GM10266 (cell line): Measurements from ENCODE around the gene PHF3.

Experiments
- DNase-seq: peaks from one replicate; pipeline ENCODE4 v3.0.0; 2012; ENCODE audit errors: extremely low spot score
- TF ChIP-seq, protein P1 (sequence below): IDR thresholded peaks from 2 replicates; pipeline ENCODE4 v1.5.1; 2012; ENCODE audit warnings: mild to moderate bottlenecking, low read depth; ENCODE audit not compliant: control insufficient read depth, insufficient read depth; ENCODE audit errors: missing control alignments

Gene PHF3

DNA sequence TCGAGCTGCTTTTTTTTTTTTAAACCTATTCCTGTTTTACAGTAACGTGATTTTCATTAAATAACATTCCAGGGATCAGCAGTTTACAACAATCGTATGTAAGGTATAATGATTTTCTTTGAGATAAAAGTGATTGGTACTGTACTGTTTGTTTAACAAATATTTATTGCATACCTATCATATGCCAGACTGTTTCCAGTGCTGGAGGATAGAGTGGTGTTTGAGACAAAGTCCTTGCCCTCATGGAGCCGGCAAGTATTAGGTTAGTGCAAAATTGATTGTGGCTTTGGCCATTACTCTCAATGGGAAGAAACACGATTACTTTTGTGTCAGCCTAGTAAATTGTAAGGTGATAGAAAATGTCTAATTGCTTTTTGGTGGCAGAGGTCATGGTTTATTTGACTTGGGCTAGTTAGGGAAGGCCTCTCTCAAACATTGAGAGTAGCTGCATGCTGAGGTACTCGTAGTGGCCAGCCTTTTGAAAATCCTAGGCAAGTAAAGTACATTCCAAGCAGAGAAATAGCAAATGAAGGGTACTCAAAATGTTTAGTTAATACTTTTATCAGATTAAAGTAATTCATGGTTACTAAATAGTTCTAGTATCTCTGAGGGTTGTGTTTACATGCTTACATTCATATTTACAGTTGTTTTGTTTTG, 35.6 kb downstream of the PHF3 start:
- TF ChIP-seq, protein P1, sequence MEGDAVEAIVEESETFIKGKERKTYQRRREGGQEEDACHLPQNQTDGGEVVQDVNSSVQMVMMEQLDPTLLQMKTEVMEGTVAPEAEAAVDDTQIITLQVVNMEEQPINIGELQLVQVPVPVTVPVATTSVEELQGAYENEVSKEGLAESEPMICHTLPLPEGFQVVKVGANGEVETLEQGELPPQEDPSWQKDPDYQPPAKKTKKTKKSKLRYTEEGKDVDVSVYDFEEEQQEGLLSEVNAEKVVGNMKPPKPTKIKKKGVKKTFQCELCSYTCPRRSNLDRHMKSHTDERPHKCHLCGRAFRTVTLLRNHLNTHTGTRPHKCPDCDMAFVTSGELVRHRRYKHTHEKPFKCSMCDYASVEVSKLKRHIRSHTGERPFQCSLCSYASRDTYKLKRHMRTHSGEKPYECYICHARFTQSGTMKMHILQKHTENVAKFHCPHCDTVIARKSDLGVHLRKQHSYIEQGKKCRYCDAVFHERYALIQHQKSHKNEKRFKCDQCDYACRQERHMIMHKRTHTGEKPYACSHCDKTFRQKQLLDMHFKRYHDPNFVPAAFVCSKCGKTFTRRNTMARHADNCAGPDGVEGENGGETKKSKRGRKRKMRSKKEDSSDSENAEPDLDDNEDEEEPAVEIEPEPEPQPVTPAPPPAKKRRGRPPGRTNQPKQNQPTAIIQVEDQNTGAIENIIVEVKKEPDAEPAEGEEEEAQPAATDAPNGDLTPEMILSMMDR: no peak
- DNase-seq: no peak

DNA sequence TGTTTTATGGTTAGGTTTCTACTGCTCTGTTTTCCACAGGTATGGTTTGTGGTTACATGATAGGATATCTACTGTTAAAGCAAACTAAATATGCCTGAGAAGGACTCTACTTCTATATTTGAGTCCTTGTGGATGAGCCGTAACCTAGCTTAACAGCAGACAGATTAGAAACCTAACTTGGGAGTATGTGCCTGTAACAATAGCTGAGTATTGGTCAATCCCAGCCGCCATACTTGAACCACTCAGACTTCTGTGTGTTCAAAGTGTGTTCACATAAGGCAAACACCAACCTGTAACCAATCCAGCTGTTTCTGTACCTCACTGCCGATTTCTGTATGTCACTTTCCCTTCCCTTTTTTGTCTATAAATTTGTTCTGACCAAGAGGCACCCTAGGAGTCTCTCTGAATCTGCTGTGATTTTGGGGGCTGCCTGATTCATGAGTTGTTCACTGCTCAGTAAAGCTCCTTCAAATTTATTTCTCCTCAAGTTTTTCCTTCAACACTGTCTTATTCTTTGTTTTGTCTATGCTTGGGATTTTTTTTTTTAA, 37.1 kb downstream of the PHF3 start:
- TF ChIP-seq, protein P1: no peak

DNA sequence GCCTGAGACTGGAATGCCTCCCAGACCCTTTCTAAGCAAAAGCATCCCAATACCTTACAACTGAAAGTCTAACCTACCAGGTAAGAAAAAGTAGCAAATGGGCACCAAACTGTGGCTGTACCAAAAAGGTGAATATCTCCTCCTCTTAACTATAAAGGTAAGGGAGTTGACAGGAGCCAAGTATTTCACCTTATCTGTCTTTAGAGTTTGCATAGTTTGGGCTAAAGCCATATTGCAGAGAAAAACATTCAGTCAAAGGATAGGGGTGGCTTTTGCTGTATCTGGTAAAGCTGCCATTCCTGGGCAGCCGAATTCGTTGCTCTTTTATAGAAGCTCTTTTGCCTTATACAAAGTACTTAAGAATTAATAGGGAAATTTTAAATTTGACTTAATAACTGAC, 38.1 kb downstream of the PHF3 start:
- DNase-seq: no peak
- TF ChIP-seq, protein P1: no peak

More for the DNA sequence above, 37.1 kb downstream of the PHF3 start:
- no peak for DNase-seq

DNA sequence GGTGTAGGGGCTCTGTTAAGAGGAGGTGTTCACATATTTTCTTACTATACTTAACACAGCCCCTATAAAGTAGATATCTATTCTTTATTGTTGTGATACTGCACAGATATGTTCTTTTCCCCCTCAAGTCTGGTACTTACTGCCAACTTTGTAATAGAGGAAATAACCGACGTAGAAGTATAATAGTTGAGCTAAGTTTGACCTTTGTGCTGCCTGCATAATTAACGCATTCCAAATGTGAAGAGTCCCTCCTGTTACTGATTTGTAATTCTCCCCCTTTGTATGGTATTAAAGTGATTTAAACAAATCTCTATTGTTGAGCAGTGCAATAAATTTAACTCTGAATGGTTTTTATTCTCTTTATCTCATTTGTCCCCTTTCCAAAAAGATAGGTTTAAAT, 39.0 kb downstream of the PHF3 start:
- DNase-seq: no peak
- TF ChIP-seq, protein P1: no peak

DNA sequence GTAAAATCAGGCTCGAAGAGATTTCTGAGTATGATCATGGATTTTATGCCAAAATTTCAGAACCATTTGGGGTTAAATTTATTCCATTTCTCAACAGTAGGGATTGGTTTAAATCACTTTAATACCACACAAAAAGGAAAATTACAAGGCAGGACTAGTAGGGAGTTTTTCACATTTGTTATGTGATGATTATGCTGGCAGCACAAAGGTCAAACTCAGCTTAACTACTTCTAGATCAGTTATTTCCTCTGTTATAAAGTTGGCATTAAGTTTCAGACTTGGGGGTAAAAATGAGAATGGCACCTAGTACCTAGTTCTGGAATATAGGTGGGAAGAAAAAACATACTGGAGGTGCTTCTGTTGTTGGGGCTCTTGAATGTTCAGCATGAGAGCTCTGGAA, 39.5 kb downstream of the PHF3 start:
- no peak for DNase-seq
- TF ChIP-seq, protein P1: no peak

DNA sequence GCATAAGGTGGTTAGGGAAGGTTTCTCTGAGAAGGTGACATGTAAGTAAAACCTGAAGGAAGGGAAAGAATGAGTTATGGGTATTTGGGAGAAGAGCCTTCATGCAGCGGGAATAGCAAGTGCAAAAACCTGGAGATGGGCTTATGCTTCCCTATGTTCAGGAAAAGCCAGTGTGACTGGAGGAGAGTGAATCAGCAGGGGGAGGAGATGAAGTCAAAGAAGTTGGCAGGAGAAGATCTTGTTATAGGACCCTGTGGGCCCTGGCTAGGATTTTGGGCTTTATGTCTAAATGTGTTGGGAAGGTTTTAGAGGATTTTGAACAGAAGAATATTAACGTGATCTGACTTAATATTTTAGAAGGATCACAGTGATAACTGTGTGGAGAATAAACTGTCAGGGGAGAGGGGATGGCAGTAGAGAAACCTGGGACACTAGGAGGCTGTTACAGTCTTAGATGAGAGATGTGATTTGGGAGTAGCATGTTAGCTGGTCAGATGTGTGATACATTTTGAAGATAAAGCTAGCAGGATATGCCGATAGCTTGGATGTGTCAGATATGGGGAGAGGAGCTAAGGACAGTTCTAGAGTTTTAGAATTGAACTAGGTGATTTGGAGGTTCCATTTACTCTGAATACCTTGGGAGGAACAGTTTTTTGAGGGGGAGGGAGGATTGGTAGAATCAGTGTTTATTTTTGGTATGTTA, 41.0 kb downstream of the PHF3 start:
- TF ChIP-seq, protein P1: no peak

DNA sequence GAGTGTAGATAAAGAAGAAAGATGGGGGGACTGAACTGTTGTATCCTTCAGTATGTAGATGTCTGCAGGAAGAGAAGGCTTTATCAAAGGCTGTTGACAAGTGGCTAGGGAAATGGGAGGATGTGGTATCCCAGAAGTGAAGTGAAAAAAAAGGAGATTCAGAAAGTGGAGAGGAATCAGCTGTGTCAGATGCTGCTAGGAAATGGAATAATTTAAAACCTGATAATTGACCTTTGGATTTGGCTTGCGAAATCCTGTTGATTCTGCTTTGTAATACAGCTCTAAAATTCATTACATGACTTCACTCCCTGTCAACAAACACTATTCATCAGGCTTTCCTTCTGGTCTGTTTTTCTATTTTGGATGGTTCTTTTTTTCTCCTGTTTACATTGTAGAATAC, 41.7 kb downstream of the PHF3 start:
- TF ChIP-seq, protein P1: no peak
- DNase-seq: no peak

More for the DNA sequence above, 41.0 kb downstream of the PHF3 start:
- no peak for DNase-seq
